Measurements from ENCODE around the gene ATP6V0D1. TPM values are rescaled to one million over a fixed set of nuclear protein-coding genes. Genes with fewer than 3 reads are reported as not detected.

ATP6V0D1 gene
- total and polyA plus RNA-seq, 2 of the 4 experiments (the other 2 are of a cell fraction): 112 to 124 TPM

DNA sequence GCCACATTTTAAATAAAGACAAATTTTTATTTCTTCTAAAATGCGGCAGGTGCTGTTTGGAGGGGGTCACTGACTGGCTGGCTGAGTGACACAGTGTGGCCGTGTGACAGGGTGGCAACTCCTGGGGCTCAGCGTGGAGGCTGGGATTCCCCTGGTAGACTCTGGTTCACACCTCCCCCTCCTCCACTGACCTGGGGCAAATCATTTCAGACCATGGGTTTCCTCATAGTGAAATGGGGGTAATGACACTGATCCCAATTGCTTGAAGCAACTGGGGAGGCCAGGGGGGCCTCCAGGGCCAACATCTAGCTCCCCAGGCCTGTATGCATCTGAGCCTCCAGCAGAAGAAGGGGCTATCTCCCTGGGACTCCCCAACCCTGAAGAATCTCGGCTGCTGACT is 43.4 kb downstream of the ATP6V0D1 start:
- Histone ChIP-seq H3K79me1 (ENCODE audit: low read depth in 1 of 2, low read length in 2 of 2) (peaks cover 0 to 8% of the 10 kb centered on the region in 2 experiments; a peak in 1 of 4 replicates), H3K4me3 (ENCODE audit: insufficient read depth, low read depth, low read length) (no peak overlapping the region), H3K4me1 (ENCODE audit: control insufficient read depth, insufficient read depth, low read length) (peaks cover 6% of the 10 kb centered on the region; the same call in 1 of the 2 replicates), H4K5ac (ENCODE audit: low read depth, low read length) (no peak overlapping the region), H3K4ac (ENCODE audit: low read depth, low read length) (no peak overlapping the region), H3K27me3 (ENCODE audit: control insufficient read depth, insufficient read depth, low read length) (no peaks in the 10 kb centered on the region), H2BK20ac (ENCODE audit: low read depth, low read length) (no peak overlapping the region), H3K36me3 (ENCODE audit: control insufficient read depth, insufficient read depth, low read length) (peaks cover 35% of the 10 kb centered on the region), H3K4me2 (ENCODE audit: low read depth, low read length) (no peak overlapping the region), H3K14ac (replicated peaks; ENCODE audit: low read depth, low read length) (no peak overlapping the region), H3K9me3 (ENCODE audit: control insufficient read depth, insufficient read depth, low read length) (no peaks in the 10 kb centered on the region), H2BK15ac (ENCODE audit: low read depth, low read length) (no peak overlapping the region), H2BK120ac (ENCODE audit: low read depth, low read length) (no peak overlapping the region), H3K18ac (ENCODE audit: low read depth, low read length) (no peak overlapping the region), H3K56ac (ENCODE audit: extremely low read depth, insufficient read depth, low read length) (no peak overlapping the region), H4K91ac (ENCODE audit: insufficient read depth, low read depth, low read length) (no peak overlapping the region), H2AK5ac (ENCODE audit: low read depth, low read length) (no peak overlapping the region), H3K9me1 (ENCODE audit: insufficient read depth, low read length) (peaks cover 5% of the 10 kb centered on the region; the same call in 1 of the 2 replicates), H4K8ac (ENCODE audit: low read depth in 2 of 2, low read length in 2 of 2) (no peak overlapping the region), H3K9ac (ENCODE audit: low read depth, low read length) (no peak overlapping the region), H3K23ac (ENCODE audit: low read depth, low read length) (no peak overlapping the region), H2AK9ac (replicated peaks; ENCODE audit: low read depth, low read length, poor library complexity) (peak overlapping the region; percentile 76), H3K27ac (ENCODE audit: insufficient read depth, low read length) (no peak overlapping the region), H2BK5ac (ENCODE audit: low read depth, low read length, poor library complexity, severe bottlenecking) (no peak overlapping the region), H2AFZ (replicated peaks; ENCODE audit: low read length, poor library complexity) (no peak overlapping the region), H4K20me1 (ENCODE audit: insufficient read depth, low read length) (peaks cover 16% of the 10 kb centered on the region)
- ATAC-seq (ENCODE audit: low read depth) (no peak), DNase-seq (no peak)
- no TSS peak for BruUV-seq (replicated peaks)
- dilution Hi-C loops (cut with HindIII; ENCODE audit: low sequenced_read_pairs, unreplicated experiment): no loop called here
- intact Hi-C loops (cut with micrococcal nuclease): no loop called here
- in situ Hi-C loops (cut with MboI; ENCODE audit: low sequenced_read_pairs): no loop called here
- no CpG with 5 or more reads among the region's 4 CpGs for WGBS, 2 experiments (ENCODE audit: extremely low coverage in 2 of 2, insufficient read length in 1 of 2)
- ChIA-PET CTCF (no interaction called here), POLR2A (ENCODE audit: unreplicated experiment) (no interaction called here)
- TF ChIP-seq, protein P1, sequence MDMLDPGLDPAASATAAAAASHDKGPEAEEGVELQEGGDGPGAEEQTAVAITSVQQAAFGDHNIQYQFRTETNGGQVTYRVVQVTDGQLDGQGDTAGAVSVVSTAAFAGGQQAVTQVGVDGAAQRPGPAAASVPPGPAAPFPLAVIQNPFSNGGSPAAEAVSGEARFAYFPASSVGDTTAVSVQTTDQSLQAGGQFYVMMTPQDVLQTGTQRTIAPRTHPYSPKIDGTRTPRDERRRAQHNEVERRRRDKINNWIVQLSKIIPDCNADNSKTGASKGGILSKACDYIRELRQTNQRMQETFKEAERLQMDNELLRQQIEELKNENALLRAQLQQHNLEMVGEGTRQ (IDR thresholded peaks at IDR 0.05; ENCODE audit: low read depth, low read length): no peak
- TF ChIP-seq, protein P2, sequence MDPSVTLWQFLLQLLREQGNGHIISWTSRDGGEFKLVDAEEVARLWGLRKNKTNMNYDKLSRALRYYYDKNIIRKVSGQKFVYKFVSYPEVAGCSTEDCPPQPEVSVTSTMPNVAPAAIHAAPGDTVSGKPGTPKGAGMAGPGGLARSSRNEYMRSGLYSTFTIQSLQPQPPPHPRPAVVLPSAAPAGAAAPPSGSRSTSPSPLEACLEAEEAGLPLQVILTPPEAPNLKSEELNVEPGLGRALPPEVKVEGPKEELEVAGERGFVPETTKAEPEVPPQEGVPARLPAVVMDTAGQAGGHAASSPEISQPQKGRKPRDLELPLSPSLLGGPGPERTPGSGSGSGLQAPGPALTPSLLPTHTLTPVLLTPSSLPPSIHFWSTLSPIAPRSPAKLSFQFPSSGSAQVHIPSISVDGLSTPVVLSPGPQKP (IDR thresholded peaks at IDR 0.05; ENCODE audit: borderline replicate concordance, low read depth, low read length): no peak
- TF ChIP-seq MAZ (IDR thresholded peaks at IDR 0.05; ENCODE audit: borderline replicate concordance, low read depth, low read length): no peak
- no peak for TF ChIP-seq FOS (IDR thresholded peaks at IDR 0.05; ENCODE audit: low read depth, low read length)
- TF ChIP-seq CEBPB (IDR thresholded peaks at IDR 0.05; ENCODE audit: low read depth, low read length): no peak
- no peak for TF ChIP-seq RFX5 (IDR thresholded peaks at IDR 0.05; ENCODE audit: low read depth, low read length)
- TF ChIP-seq POLR2A (IDR thresholded peaks at IDR 0.05; ENCODE audit: low read depth, low read length): no peak
- TF ChIP-seq MXI1 (IDR thresholded peaks at IDR 0.05; ENCODE audit: borderline replicate concordance, low read depth, low read length): no peak
- no peak for TF ChIP-seq MAFK (IDR thresholded peaks at IDR 0.05; ENCODE audit: low read depth, low read length)
- TF ChIP-seq BHLHE40 (IDR thresholded peaks at IDR 0.05; ENCODE audit: low read depth, low read length): no peak
- TF ChIP-seq SMC3 (IDR thresholded peaks at IDR 0.05; ENCODE audit: low read depth, low read length): no peak
- no peak for TF ChIP-seq RAD21 (IDR thresholded peaks at IDR 0.05; ENCODE audit: low read length)
- no peak for TF ChIP-seq RCOR1 (IDR thresholded peaks at IDR 0.05; ENCODE audit: insufficient replicate concordance, low read length)
